K562 (cell line): Measurements from ENCODE around the gene BDKRB2. TPM values are rescaled to one million over a fixed set of nuclear protein-coding genes. Genes with fewer than 3 reads are reported as not detected.

ENCODE experiments used
- ATAC-seq: fragments of 200-7000 bp; cut with Tn5 transposase; 3 replicates; pipeline ENCODE4 v1.9.1; 2020; ENCODE audit warnings: moderate library complexity
- BruUV-seq: library from RNA; stranded (reverse); fragments of 400-500 nt; replicated peaks from 2 replicates; lab custom pipeline; 2021; lab: Mats Ljungman, UMichigan
- CTCF ChIA-PET: fragments of 300-600 bp; formaldehyde crosslinking; extraction: SDS; loops from one replicate; lab custom pipeline; 2021; ENCODE audit warnings: low intra/inter-chr PET ratio; lab: Yijun Ruan, JAX
- POLR2A ChIA-PET: fragments of 300-600, 350-650 bp; sonication (Branson Sonifier 250); formaldehyde crosslinking; extraction: SDS; loops from one replicate; lab custom pipeline; 2021; ENCODE audit warnings: antibody characterized with exemption, inconsistent platforms; lab: Yijun Ruan, JAX
- DNase-seq, 4 experiments: peaks; one replicate each; pipeline versions ENCODE4 v3.0.0 to v3.0.0-alpha.2; 2011 to 2018; ENCODE audit warnings: low spot score in 3 of 4, mixed read lengths in 3 of 4; ENCODE audit errors: extremely low read depth in 1 of 4
- FAIRE-seq: peaks from 2 replicates; lab custom pipeline; 2011; peaks lifted over from hg19 to GRCh38; lab: Jason Lieb, UNC
- H2AFZ ChIP-seq: 2 replicates; pipeline ENCODE4 v1.6.0; 2011; ENCODE audit warnings: low read depth, low read length, control low read depth, inconsistent platforms
- H3K27ac ChIP-seq: fragments of 200-600 bp; 3 replicates; pipeline ENCODE4 v1.8.0; 2011; ENCODE audit warnings: low read depth, mild to moderate bottlenecking, control low read depth, inconsistent platforms, low read length, moderate library complexity, mixed read lengths; ENCODE audit errors: extremely low read depth
- H3K27me3 ChIP-seq, 2 experiments: fragments of 300-600 bp in 1 of 2; 2 replicates in 1 of 2; 3 replicates in 1 of 2; pipeline versions ENCODE4 v1.6.0 to v1.8.0; 2011; ENCODE audit warnings: inconsistent platforms in 2 of 2, low read length in 2 of 2, mild to moderate bottlenecking in 1 of 2, mixed read lengths in 1 of 2, moderate library complexity in 1 of 2; ENCODE audit not compliant: control insufficient read depth in 2 of 2, insufficient read depth in 2 of 2
- H3K36me3 ChIP-seq: fragments of 300-600 bp; 3 replicates; pipeline ENCODE4 v1.8.0; 2011; ENCODE audit warnings: mild to moderate bottlenecking, low read length, inconsistent platforms; ENCODE audit not compliant: control insufficient read depth, insufficient read depth
- H3K4me1 ChIP-seq, 2 experiments: fragments of 200-600 bp in 1 of 2; replicated peaks in 1 of 2; 2 replicates in 1 of 2; 3 replicates in 1 of 2; pipeline versions ENCODE4 v1.5.1 to v1.8.0; 2011; ENCODE audit warnings: inconsistent platforms in 2 of 2, low read length in 2 of 2, mild to moderate bottlenecking in 1 of 2, mixed read lengths in 1 of 2, moderate library complexity in 1 of 2; ENCODE audit not compliant: control insufficient read depth in 2 of 2, insufficient read depth in 2 of 2
- H3K4me2 ChIP-seq: 2 replicates; pipeline ENCODE4 v1.6.1; 2011; ENCODE audit warnings: low read length, control low read depth, inconsistent platforms, mixed read lengths; ENCODE audit not compliant: insufficient read depth
- H3K4me3 ChIP-seq: fragments of 200-600 bp; sonication (generic), shearing (Covaris generic); 2 replicates; pipeline ENCODE4 v1.5.1; 2016; ENCODE audit warnings: control low read depth, inconsistent platforms
- H3K79me2 ChIP-seq: fragments of 200-600 bp; 3 replicates; pipeline ENCODE4 v1.8.0; 2011; ENCODE audit warnings: low read length, inconsistent platforms; ENCODE audit not compliant: control insufficient read depth, insufficient read depth
- H3K9ac ChIP-seq, 2 experiments: 2 replicates each; pipeline versions ENCODE4 v1.6.0 to v1.6.1; 2011; ENCODE audit warnings: low read depth in 2 of 2, low read length in 2 of 2, control low read depth in 1 of 2, inconsistent platforms in 1 of 2, mild to moderate bottlenecking in 1 of 2, mixed read lengths in 1 of 2; ENCODE audit not compliant: insufficient read depth in 1 of 2
- H3K9me1 ChIP-seq: one replicate; pipeline ENCODE4 v1.6.0; 2011; ENCODE audit warnings: inconsistent platforms, mild to moderate bottlenecking, low read length, moderate library complexity; ENCODE audit not compliant: control insufficient read depth, insufficient read depth
- H3K9me3 ChIP-seq: replicated peaks from 2 replicates; pipeline ENCODE4 v1.5.1; 2011; ENCODE audit warnings: low read depth, low read length, inconsistent platforms; ENCODE audit not compliant: control insufficient read depth, insufficient read depth
- H4K20me1 ChIP-seq: replicated peaks from 2 replicates; pipeline ENCODE4 v1.6.1; 2011; ENCODE audit warnings: low read length, inconsistent platforms, mixed read lengths; ENCODE audit not compliant: control insufficient read depth, insufficient read depth
- MYBL2 ChIP-seq, 2 experiments: fragments of 450-650 bp in 1 of 2; sonication (generic) in 1 of 2; formaldehyde crosslinking in 1 of 2; IDR thresholded peaks; 2 replicates each; pipeline versions ENCODE4 v1.6.1 to v1.8.1; 2017 to 2022; ENCODE audit warnings: borderline replicate concordance in 1 of 2, inconsistent platforms in 1 of 2, low read depth in 1 of 2, mild to moderate bottlenecking in 1 of 2, missing genetic modification reagents in 1 of 2, moderate library complexity in 1 of 2
- POLR2G ChIP-seq: fragments of 200-400 bp; formaldehyde crosslinking; IDR thresholded peaks from 2 replicates; pipeline ENCODE4 v1.6.1; 2017; ENCODE audit warnings: low read depth, mild to moderate bottlenecking, antibody characterized with exemption, low read length, moderate library complexity
- RNF219 ChIP-seq: fragments of 250-450 bp; sonication (Bioruptor Pico); IDR thresholded peaks from 2 replicates; pipeline ENCODE4 v1.5.0; 2022; ENCODE audit warnings: mild to moderate bottlenecking
- SNIP1 ChIP-seq: fragments of 450-650 bp; IDR thresholded peaks from 2 replicates; pipeline ENCODE4 v1.7.1; 2017; ENCODE audit warnings: low read depth, mild to moderate bottlenecking
- STAG1 ChIP-seq: sonication (generic); formaldehyde crosslinking; IDR thresholded peaks from 2 replicates; pipeline ENCODE4 v1.5.0; 2020; ENCODE audit warnings: missing genetic modification reagents, borderline replicate concordance
- ZBED1 ChIP-seq: IDR thresholded peaks from 2 replicates; pipeline ENCODE4 v1.6.1; 2014
- ZNF133 ChIP-seq: fragments of 250-450 bp; sonication (Bioruptor Pico); IDR thresholded peaks from 2 replicates; pipeline ENCODE4 v1.4.0; 2020; ENCODE audit warnings: mild to moderate bottlenecking
- ZNF408 ChIP-seq: fragments of 250-450 bp; sonication (Bioruptor Pico); IDR thresholded peaks from 2 replicates; pipeline ENCODE4 v1.4.0; 2020; ENCODE audit warnings: low read depth, mild to moderate bottlenecking, moderate library complexity
- ZNF778 ChIP-seq: fragments of 450-650 bp; formaldehyde crosslinking; IDR thresholded peaks from 2 replicates; pipeline ENCODE4 v1.4.0; 2020; ENCODE audit warnings: mild to moderate bottlenecking, moderate library complexity
- WGBS: fragments of 100-300 bp; shearing (Covaris generic); methylation state at CpG from one replicate; pipeline ENCODE4 v1.1.6; 2016; ENCODE audit warnings: low coverage, mixed read lengths; ENCODE audit not compliant: insufficient coverage; ENCODE audit errors: missing lambda C conversion rate; 5-methylcytosine and 5-hydroxymethylcytosine counted together
- in situ Hi-C: fragments of 300-500 bp; cut with MboI; formaldehyde crosslinking; loops from 4 replicates; pipeline ENCODE4 v1.15.0; 2018; ENCODE audit warnings: inconsistent platforms, mixed read lengths
- intact Hi-C: fragments of 100-400 bp; cut with micrococcal nuclease; formaldehyde crosslinking; loops from 2 replicates; pipeline ENCODE4 v1.14.2; 2022
- polyA plus RNA-seq, 8 experiments: library from polyadenylated mRNA; depleted of rRNA in 4 of 8; stranded (reverse) in 5 of 8; unstranded in 3 of 8; fragments of >200 nt; fragmentation: Nextera tagmentation in 2 of 8; fragmentation: Illumina TruSeq in 1 of 8; extraction: Ambion mirVana in 2 of 8; extraction: Trizol in 1 of 8; gene quantifications; 2 replicates each; pipeline versions ENCODE4 v1.2.1 to v1.2.3, GENCODE V29; 2011 to 2014; ENCODE audit warnings: inconsistent platforms in 1 of 8, missing spikeins in 1 of 8
- total RNA-seq, 7 experiments: library from RNA; depleted of rRNA in 6 of 7; stranded (reverse); fragments of >200 nt in 6 of 7; fragmentation: Illumina TruSeq in 2 of 7; extraction: Trizol in 2 of 7; gene quantifications; 2 replicates each; pipeline versions ENCODE4 v1.2.1 to v1.2.3, GENCODE V29; 2011 to 2021; ENCODE audit warnings: low replicate concordance in 1 of 7
- TF ChIP-seq, protein P1 (sequence below): fragments of 450-650 bp; IDR thresholded peaks from 2 replicates; pipeline ENCODE4 v1.6.1; 2018; ENCODE audit warnings: mild to moderate bottlenecking, low read depth; ENCODE audit not compliant: partially characterized antibody
- TF ChIP-seq, protein P2 (sequence below): fragments of 250-450 bp; sonication (Bioruptor Pico); IDR thresholded peaks from 2 replicates; pipeline ENCODE4 v1.4.0; 2020

BDKRB2 gene
- total and polyA plus RNA-seq, 9 of the 15 experiments (the other 6 are each of a cell fraction or from before 2014, with no cell fraction given): 0.02 TPM; not detected in 8

DNA sequence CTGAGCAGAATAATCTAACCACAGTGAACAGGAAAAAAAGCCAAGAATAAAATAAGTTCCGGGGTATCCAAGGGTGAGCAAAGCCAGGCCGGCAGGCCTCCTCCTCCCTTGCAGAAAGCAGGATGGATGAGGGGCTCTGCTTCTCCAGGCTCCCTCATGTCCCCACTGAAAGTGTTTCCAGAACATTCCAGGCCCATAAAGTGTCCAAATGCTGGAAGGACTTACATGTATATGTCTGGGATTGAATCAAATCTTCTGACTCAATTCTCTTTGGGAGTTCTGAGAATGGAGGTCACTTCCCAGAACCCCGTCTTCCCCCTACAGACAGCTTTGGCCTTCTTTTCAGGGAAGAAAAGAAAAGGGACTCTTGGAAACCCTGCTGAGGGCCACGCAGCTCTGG is 26.4 kb downstream of the BDKRB2 start:
- no TSS peak for BruUV-seq
- intact Hi-C loops: no loop called here
- H3K4me1 ChIP-seq: no peaks in the 10 kb centered on the region
- FAIRE-seq: no peak
- ATAC-seq: no peak
- H3K27ac ChIP-seq: no peak overlapping the region
- H3K4me2 ChIP-seq: no peak overlapping the region
- POLR2A ChIA-PET: no interaction called here
- no peak for DNase-seq
- H3K9me3 ChIP-seq: no peaks in the 10 kb centered on the region
- no peaks in the 10 kb centered on the region for H3K36me3 ChIP-seq
- no peak overlapping the region for H3K9ac ChIP-seq
- H3K27me3 ChIP-seq: peaks cover 4 to 44% of the 10 kb centered on the region in 2 experiments; a peak in 4 of 5 replicates
- H4K20me1 ChIP-seq: no peaks in the 10 kb centered on the region
- no peak overlapping the region for H3K4me3 ChIP-seq
- no peak overlapping the region for H2AFZ ChIP-seq
- 2% methylated on average over 4 of the region's 4 CpGs for WGBS
- CTCF ChIA-PET: no interaction called here
- no peaks in the 10 kb centered on the region for H3K9me1 ChIP-seq
- in situ Hi-C loops: no loop called here
- no peaks in the 10 kb centered on the region for H3K79me2 ChIP-seq
- TF ChIP-seq, protein P1, sequence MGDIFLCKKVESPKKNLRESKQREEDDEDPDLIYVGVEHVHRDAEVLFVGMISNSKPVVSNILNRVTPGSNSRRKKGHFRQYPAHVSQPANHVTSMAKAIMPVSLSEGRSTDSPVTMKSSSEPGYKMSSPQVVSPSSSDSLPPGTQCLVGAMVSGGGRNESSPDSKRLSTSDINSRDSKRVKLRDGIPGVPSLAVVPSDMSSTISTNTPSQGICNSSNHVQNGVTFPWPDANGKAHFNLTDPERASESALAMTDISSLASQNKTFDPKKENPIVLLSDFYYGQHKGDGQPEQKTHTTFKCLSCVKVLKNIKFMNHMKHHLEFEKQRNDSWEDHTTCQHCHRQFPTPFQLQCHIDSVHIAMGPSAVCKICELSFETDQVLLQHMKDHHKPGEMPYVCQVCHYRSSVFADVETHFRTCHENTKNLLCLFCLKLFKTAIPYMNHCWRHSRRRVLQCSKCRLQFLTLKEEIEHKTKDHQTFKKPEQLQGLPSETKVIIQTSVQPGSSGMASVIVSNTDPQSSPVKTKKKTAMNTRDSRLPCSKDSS: no peak
- TF ChIP-seq STAG1 (CRISPR knock-in tag) (no peak), ZNF778 (CRISPR knock-in tag) (no peak), POLR2G (no peak), ZBED1 (no peak), ZNF408 (no peak), ZNF133 (no peak), MYBL2 (IDR thresholded peaks at IDR 0.05; ENCODE audit: low read depth) (no peak), MYBL2 (CRISPR knock-in tag; IDR thresholded peaks at IDR 0.05; ENCODE audit: borderline replicate concordance) (no peak), SNIP1 (no peak), RNF219 (CRISPR knock-in tag) (no peak)
- TF ChIP-seq, protein P2, sequence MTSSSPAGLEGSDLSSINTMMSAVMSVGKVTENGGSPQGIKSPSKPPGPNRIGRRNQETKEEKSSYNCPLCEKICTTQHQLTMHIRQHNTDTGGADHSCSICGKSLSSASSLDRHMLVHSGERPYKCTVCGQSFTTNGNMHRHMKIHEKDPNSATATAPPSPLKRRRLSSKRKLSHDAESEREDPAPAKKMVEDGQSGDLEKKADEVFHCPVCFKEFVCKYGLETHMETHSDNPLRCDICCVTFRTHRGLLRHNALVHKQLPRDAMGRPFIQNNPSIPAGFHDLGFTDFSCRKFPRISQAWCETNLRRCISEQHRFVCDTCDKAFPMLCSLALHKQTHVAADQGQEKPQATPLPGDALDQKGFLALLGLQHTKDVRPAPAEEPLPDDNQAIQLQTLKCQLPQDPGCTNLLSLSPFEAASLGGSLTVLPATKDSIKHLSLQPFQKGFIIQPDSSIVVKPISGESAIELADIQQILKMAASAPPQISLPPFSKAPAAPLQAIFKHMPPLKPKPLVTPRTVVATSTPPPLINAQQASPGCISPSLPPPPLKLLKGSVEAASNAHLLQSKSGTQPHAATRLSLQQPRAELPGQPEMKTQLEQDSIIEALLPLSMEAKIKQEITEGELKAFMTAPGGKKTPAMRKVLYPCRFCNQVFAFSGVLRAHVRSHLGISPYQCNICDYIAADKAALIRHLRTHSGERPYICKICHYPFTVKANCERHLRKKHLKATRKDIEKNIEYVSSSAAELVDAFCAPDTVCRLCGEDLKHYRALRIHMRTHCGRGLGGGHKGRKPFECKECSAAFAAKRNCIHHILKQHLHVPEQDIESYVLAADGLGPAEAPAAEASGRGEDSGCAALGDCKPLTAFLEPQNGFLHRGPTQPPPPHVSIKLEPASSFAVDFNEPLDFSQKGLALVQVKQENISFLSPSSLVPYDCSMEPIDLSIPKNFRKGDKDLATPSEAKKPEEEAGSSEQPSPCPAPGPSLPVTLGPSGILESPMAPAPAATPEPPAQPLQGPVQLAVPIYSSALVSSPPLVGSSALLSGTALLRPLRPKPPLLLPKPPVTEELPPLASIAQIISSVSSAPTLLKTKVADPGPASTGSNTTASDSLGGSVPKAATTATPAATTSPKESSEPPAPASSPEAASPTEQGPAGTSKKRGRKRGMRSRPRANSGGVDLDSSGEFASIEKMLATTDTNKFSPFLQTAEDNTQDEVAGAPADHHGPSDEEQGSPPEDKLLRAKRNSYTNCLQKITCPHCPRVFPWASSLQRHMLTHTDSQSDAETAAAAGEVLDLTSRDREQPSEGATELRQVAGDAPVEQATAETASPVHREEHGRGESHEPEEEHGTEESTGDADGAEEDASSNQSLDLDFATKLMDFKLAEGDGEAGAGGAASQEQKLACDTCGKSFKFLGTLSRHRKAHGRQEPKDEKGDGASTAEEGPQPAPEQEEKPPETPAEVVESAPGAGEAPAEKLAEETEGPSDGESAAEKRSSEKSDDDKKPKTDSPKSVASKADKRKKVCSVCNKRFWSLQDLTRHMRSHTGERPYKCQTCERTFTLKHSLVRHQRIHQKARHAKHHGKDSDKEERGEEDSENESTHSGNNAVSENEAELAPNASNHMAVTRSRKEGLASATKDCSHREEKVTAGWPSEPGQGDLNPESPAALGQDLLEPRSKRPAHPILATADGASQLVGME (CRISPR knock-in tag): no peak
